Stomach (tissue), 4 donors: Measurements from ENCODE around the gene FYN.

Experiments used
- POLR2A ChIP-seq, 4 donors: fragments of 450-650 bp; IDR thresholded peaks; one replicate each; pipeline ENCODE4 v1.6.1; 2016; ENCODE audit warnings: antibody characterized with exemption in 4 of 4, control low read depth in 2 of 4, mild to moderate bottlenecking in 1 of 4, moderate library complexity in 1 of 4
- POLR2AphosphoS5 ChIP-seq, 3 donors: sonication (generic); formaldehyde crosslinking; IDR thresholded peaks; one replicate each; pipeline ENCODE4 v1.6.1; 2016; ENCODE audit warnings: antibody characterized with exemption in 3 of 3

- TF ChIP-seq POLR2AphosphoS5 (IDR thresholded peaks at IDR 0.05) (no peak), POLR2A (IDR thresholded peaks at IDR 0.05) (no peak)
Observed at GRCh38 chr6:111718326-111718725, 154.9 kb downstream of the FYN start.
